WTC11 (cell line): ENCODE results near the gene VARS1. TPM values are rescaled to one million over a fixed set of nuclear protein-coding genes. Genes with fewer than 3 reads are reported as not detected.

ENCODE experiments used
- ATAC-seq: fragments of 200-7000 bp; cut with Tn5 transposase; 2 replicates; pipeline ENCODE4 v1.10.0; 2021; ENCODE audit warnings: mild to moderate bottlenecking, moderate library complexity
- CTCF ChIA-PET: fragments of 300-600 bp; sonication (Branson Sonifier 250); formaldehyde crosslinking; loops from one replicate; lab custom pipeline; 2021; ENCODE audit warnings: antibody characterized with exemption; lab: Charles Lee
- POLR2A ChIA-PET: fragments of 350-600 bp; sonication (Branson Sonifier 250); formaldehyde crosslinking; loops from one replicate; lab custom pipeline; 2021; ENCODE audit warnings: antibody characterized with exemption; lab: Charles Lee
- DNase-seq: peaks from one replicate; pipeline ENCODE4 v3.0.0; 2021; ENCODE audit warnings: low spot score
- H3K27ac Mint-ChIP-seq: 2 replicates; pipeline ENCODE4 v1.8.0; 2021; ENCODE audit warnings: mixed read lengths
- H3K27me3 Mint-ChIP-seq: 2 replicates; pipeline ENCODE4 v1.8.0; 2021; ENCODE audit warnings: low read depth, mild to moderate bottlenecking, moderate library complexity, mixed read lengths
- H3K36me3 Mint-ChIP-seq: 2 replicates; pipeline ENCODE4 v1.8.0; 2021; ENCODE audit warnings: mixed read lengths
- H3K4me1 Mint-ChIP-seq: 2 replicates; pipeline ENCODE4 v1.8.0; 2022; ENCODE audit warnings: mixed read lengths
- H3K4me3 Mint-ChIP-seq: 2 replicates; pipeline ENCODE4 v1.8.0; 2021; ENCODE audit warnings: mild to moderate bottlenecking, moderate library complexity, mixed read lengths
- H3K9me3 Mint-ChIP-seq: 2 replicates; pipeline ENCODE4 v1.8.0; 2021; ENCODE audit warnings: mixed read lengths
- ETV6 ChIP-seq: sonication (generic); formaldehyde crosslinking; IDR thresholded peaks from 2 replicates; pipeline ENCODE4 v1.8.1; 2022; ENCODE audit warnings: mild to moderate bottlenecking, missing genetic modification reagents
- FOXJ3 ChIP-seq: sonication (generic); formaldehyde crosslinking; IDR thresholded peaks from 2 replicates; pipeline ENCODE4 v1.9.0; 2021; ENCODE audit warnings: missing genetic modification reagents, mild to moderate bottlenecking, borderline replicate concordance
- FOXP1 ChIP-seq: sonication (generic); formaldehyde crosslinking; IDR thresholded peaks from 2 replicates; pipeline ENCODE4 v1.8.0; 2022; ENCODE audit warnings: missing genetic modification reagents, mild to moderate bottlenecking, moderate library complexity, borderline replicate concordance
- NFE2L1 ChIP-seq: sonication (generic); formaldehyde crosslinking; IDR thresholded peaks from 2 replicates; pipeline ENCODE4 v1.8.1; 2023; ENCODE audit warnings: missing genetic modification reagents
- RELA ChIP-seq: sonication (generic); formaldehyde crosslinking; IDR thresholded peaks from 2 replicates; pipeline ENCODE4 v1.8.1; 2022; ENCODE audit warnings: missing genetic modification reagents, mild to moderate bottlenecking, borderline replicate concordance
- RORB ChIP-seq: fragments of 250-450 bp; sonication (Bioruptor Pico); IDR thresholded peaks from 2 replicates; pipeline ENCODE4 v1.9.0; 2021; ENCODE audit warnings: mild to moderate bottlenecking
- TEAD4 ChIP-seq: sonication (generic); formaldehyde crosslinking; IDR thresholded peaks from 2 replicates; pipeline ENCODE4 v1.8.0; 2022; ENCODE audit warnings: mild to moderate bottlenecking, missing genetic modification reagents
- TP53 ChIP-seq: sonication (generic); formaldehyde crosslinking; IDR thresholded peaks from 2 replicates; pipeline ENCODE4 v1.8.1; 2023; ENCODE audit warnings: mild to moderate bottlenecking, missing genetic modification reagents
- ZNF219 ChIP-seq: sonication (generic); formaldehyde crosslinking; IDR thresholded peaks from 2 replicates; pipeline ENCODE4 v1.8.0; 2023; ENCODE audit warnings: missing genetic modification reagents, mild to moderate bottlenecking, borderline replicate concordance
- total RNA-seq: library from RNA; stranded (reverse); gene quantifications from 3 replicates; pipeline ENCODE4 v1.2.3, GENCODE V29; 2021
- TF ChIP-seq, protein P1 (sequence below): fragments of 250-450 bp; sonication (Bioruptor Pico); IDR thresholded peaks from 2 replicates; pipeline ENCODE4 v1.9.0; 2021; ENCODE audit warnings: mild to moderate bottlenecking, borderline replicate concordance
- TF ChIP-seq, protein P2 (sequence below): sonication (generic); formaldehyde crosslinking; IDR thresholded peaks from 2 replicates; pipeline ENCODE4 v1.8.1; 2022; ENCODE audit warnings: low read depth, missing genetic modification reagents, borderline replicate concordance
- TF ChIP-seq, protein P3 (sequence below): fragments of 250-450 bp; sonication (Bioruptor Pico); IDR thresholded peaks from 2 replicates; pipeline ENCODE4 v1.9.0; 2021; ENCODE audit warnings: mild to moderate bottlenecking
- TF ChIP-seq, protein P4 (sequence below): sonication (generic); formaldehyde crosslinking; IDR thresholded peaks from 2 replicates; pipeline ENCODE4 v1.8.1; 2023; ENCODE audit warnings: mild to moderate bottlenecking, moderate library complexity, missing genetic modification reagents
- TF ChIP-seq, protein P5 (sequence below): sonication (generic); formaldehyde crosslinking; IDR thresholded peaks from 2 replicates; pipeline ENCODE4 v1.8.1; 2022; ENCODE audit warnings: mild to moderate bottlenecking, moderate library complexity, missing genetic modification reagents
- TF ChIP-seq, protein P6 (sequence below): fragments of 250-450 bp; sonication (Bioruptor Pico); conservative IDR thresholded peaks from 2 replicates; pipeline ENCODE4 v1.9.0; 2021; ENCODE audit warnings: mild to moderate bottlenecking
- TF ChIP-seq, protein P7 (sequence below): sonication (generic); formaldehyde crosslinking; IDR thresholded peaks from 2 replicates; pipeline ENCODE4 v1.8.1; 2022; ENCODE audit warnings: missing genetic modification reagents, borderline replicate concordance
- TF ChIP-seq, protein P8 (sequence below): sonication (generic); formaldehyde crosslinking; IDR thresholded peaks from 2 replicates; pipeline ENCODE4 v1.8.0; 2023; ENCODE audit warnings: missing genetic modification reagents

The VARS1 gene
- total RNA-seq, 1 experiment from 2014 or later: 177 TPM

DNA sequence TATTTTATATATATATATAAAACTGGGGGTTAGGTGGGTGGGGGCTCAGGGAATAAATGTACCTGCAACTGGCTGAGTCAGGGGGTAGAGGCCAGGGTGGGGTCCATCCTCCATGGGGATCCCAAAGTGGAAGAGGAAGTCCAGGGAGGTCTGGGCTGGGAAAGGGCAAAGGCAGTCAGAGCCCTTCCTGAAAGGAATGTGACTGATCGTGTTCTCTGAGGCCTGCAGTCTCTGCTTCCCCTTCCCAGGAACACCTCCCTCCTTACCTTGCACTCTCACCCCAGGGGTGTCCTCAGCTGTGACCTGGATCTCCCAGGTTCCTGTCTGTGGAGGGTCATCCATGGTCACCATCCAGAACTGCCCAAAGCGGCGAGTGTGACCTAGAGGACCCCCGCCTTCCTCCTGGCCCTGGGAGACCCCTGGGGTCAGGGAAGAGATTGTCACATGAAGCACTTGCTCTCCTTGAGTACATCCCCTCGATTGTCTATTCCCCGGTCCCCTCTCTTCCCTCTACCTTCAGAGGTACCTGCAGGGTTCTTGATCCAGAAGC is 28.4 kb downstream of the VARS1 start (continued):
- TF ChIP-seq, protein P1, sequence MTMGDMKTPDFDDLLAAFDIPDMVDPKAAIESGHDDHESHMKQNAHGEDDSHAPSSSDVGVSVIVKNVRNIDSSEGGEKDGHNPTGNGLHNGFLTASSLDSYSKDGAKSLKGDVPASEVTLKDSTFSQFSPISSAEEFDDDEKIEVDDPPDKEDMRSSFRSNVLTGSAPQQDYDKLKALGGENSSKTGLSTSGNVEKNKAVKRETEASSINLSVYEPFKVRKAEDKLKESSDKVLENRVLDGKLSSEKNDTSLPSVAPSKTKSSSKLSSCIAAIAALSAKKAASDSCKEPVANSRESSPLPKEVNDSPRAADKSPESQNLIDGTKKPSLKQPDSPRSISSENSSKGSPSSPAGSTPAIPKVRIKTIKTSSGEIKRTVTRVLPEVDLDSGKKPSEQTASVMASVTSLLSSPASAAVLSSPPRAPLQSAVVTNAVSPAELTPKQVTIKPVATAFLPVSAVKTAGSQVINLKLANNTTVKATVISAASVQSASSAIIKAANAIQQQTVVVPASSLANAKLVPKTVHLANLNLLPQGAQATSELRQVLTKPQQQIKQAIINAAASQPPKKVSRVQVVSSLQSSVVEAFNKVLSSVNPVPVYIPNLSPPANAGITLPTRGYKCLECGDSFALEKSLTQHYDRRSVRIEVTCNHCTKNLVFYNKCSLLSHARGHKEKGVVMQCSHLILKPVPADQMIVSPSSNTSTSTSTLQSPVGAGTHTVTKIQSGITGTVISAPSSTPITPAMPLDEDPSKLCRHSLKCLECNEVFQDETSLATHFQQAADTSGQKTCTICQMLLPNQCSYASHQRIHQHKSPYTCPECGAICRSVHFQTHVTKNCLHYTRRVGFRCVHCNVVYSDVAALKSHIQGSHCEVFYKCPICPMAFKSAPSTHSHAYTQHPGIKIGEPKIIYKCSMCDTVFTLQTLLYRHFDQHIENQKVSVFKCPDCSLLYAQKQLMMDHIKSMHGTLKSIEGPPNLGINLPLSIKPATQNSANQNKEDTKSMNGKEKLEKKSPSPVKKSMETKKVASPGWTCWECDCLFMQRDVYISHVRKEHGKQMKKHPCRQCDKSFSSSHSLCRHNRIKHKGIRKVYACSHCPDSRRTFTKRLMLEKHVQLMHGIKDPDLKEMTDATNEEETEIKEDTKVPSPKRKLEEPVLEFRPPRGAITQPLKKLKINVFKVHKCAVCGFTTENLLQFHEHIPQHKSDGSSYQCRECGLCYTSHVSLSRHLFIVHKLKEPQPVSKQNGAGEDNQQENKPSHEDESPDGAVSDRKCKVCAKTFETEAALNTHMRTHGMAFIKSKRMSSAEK (CRISPR knock-in tag): no peak
- no peak for TF ChIP-seq RORB (CRISPR knock-in tag)
- no peak for TF ChIP-seq FOXP1
- no peak for TF ChIP-seq TP53 (CRISPR knock-in tag)
- no peak for TF ChIP-seq FOXJ3 (CRISPR knock-in tag)
- TF ChIP-seq ETV6 (CRISPR knock-in tag): no peak
- TF ChIP-seq, protein P2, sequence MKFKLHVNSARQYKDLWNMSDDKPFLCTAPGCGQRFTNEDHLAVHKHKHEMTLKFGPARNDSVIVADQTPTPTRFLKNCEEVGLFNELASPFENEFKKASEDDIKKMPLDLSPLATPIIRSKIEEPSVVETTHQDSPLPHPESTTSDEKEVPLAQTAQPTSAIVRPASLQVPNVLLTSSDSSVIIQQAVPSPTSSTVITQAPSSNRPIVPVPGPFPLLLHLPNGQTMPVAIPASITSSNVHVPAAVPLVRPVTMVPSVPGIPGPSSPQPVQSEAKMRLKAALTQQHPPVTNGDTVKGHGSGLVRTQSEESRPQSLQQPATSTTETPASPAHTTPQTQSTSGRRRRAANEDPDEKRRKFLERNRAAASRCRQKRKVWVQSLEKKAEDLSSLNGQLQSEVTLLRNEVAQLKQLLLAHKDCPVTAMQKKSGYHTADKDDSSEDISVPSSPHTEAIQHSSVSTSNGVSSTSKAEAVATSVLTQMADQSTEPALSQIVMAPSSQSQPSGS: no peak

DNA sequence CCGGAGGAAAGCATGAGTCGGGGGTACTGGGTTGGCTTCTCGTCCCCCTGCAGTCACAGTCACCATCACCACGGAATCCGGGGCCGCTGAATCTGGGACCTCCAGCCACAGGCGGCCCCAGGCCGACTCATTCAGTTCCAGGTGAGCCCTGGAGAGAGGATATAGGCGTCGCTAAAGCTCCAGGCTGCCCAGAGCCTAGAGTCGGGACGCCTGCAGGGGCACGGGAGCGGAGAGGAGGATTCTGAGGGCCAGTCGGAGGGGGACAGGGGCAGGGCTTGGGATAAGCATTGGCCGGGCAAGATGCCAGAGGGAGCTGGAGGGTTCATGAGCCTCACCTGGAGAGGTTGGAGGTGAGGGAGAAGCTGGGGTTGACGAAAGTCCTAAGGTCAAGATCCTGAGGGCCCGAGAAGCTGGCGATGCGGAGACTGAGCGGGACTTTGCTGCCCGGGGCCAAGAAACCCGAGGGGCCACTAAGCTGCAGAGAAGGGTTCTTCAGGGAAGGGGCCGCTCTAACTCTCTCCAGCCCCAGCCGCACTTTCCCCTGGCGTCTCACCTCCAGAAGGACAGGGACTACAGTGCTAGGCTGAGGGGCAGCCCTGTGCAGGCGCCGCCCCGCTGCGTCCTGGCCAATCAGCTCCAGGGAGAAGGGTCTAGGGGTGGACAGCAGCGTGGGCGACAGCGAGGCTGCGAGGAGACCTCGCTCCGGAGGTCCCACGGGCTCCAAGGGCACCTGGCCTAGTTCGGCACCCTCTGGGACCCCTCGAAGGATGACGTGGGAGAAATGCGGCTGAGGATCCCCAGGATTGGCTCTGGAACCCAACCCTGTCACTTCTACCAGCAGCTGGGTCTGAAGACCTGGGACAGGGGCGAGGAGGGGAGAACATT is 29.4 kb downstream of the VARS1 start:
- Mint-ChIP-seq H3K27me3 (no peaks in the 10 kb centered on the region; the same call in 1 of the 2 replicates), H3K4me3 (peak overlapping the region; percentile 73), H3K4me1 (peaks cover 23% of the 10 kb centered on the region), H3K9me3 (no peaks in the 10 kb centered on the region), H3K36me3 (peaks cover 13% of the 10 kb centered on the region), H3K27ac (no peak overlapping the region)
- ATAC-seq (peak; percentile 90), DNase-seq (peak; percentile 68)
- ChIA-PET CTCF (interaction anchor here (0.7 to 1.8 kb wide), 25 partner anchors 9 to 322 kb away, joined by 3 to 20 read pairs (median 4); partner anchors contain the start of genes ABHD16A, CLIC1, DDAH2 and LSM2), POLR2A (interaction anchor here (0.9 to 1.5 kb wide), 6 partner anchors 30 to 82 kb away, joined by 3 to 8 read pairs (median 4); partner anchors contain the start of genes CLIC1 and HSPA1B)
- TF ChIP-seq, protein P3, sequence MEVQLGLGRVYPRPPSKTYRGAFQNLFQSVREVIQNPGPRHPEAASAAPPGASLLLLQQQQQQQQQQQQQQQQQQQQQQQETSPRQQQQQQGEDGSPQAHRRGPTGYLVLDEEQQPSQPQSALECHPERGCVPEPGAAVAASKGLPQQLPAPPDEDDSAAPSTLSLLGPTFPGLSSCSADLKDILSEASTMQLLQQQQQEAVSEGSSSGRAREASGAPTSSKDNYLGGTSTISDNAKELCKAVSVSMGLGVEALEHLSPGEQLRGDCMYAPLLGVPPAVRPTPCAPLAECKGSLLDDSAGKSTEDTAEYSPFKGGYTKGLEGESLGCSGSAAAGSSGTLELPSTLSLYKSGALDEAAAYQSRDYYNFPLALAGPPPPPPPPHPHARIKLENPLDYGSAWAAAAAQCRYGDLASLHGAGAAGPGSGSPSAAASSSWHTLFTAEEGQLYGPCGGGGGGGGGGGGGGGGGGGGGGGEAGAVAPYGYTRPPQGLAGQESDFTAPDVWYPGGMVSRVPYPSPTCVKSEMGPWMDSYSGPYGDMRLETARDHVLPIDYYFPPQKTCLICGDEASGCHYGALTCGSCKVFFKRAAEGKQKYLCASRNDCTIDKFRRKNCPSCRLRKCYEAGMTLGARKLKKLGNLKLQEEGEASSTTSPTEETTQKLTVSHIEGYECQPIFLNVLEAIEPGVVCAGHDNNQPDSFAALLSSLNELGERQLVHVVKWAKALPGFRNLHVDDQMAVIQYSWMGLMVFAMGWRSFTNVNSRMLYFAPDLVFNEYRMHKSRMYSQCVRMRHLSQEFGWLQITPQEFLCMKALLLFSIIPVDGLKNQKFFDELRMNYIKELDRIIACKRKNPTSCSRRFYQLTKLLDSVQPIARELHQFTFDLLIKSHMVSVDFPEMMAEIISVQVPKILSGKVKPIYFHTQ (CRISPR knock-in tag): no peak
- TF ChIP-seq NFE2L1 (CRISPR knock-in tag) (no peak), ETV6 (CRISPR knock-in tag) (0 out of 2 replicates have a peak, but pooled peaks have one; percentile 37), ZNF219 (CRISPR knock-in tag) (no peak), RELA (CRISPR knock-in tag) (no peak), RORB (CRISPR knock-in tag) (no peak), TEAD4 (CRISPR knock-in tag) (no peak)
- TF ChIP-seq, protein P4, sequence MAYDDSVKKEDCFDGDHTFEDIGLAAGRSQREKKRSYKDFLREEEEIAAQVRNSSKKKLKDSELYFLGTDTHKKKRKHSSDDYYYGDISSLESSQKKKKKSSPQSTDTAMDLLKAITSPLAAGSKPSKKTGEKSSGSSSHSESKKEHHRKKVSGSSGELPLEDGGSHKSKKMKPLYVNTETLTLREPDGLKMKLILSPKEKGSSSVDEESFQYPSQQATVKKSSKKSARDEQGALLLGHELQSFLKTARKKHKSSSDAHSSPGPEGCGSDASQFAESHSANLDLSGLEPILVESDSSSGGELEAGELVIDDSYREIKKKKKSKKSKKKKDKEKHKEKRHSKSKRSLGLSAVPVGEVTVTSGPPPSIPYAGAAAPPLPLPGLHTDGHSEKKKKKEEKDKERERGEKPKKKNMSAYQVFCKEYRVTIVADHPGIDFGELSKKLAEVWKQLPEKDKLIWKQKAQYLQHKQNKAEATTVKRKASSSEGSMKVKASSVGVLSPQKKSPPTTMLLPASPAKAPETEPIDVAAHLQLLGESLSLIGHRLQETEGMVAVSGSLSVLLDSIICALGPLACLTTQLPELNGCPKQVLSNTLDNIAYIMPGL (CRISPR knock-in tag): no peak
- TF ChIP-seq, protein P5, sequence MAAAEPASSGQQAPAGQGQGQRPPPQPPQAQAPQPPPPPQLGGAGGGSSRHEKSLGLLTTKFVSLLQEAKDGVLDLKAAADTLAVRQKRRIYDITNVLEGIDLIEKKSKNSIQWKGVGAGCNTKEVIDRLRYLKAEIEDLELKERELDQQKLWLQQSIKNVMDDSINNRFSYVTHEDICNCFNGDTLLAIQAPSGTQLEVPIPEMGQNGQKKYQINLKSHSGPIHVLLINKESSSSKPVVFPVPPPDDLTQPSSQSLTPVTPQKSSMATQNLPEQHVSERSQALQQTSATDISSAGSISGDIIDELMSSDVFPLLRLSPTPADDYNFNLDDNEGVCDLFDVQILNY (CRISPR knock-in tag): no peak
- TF ChIP-seq, protein P6, sequence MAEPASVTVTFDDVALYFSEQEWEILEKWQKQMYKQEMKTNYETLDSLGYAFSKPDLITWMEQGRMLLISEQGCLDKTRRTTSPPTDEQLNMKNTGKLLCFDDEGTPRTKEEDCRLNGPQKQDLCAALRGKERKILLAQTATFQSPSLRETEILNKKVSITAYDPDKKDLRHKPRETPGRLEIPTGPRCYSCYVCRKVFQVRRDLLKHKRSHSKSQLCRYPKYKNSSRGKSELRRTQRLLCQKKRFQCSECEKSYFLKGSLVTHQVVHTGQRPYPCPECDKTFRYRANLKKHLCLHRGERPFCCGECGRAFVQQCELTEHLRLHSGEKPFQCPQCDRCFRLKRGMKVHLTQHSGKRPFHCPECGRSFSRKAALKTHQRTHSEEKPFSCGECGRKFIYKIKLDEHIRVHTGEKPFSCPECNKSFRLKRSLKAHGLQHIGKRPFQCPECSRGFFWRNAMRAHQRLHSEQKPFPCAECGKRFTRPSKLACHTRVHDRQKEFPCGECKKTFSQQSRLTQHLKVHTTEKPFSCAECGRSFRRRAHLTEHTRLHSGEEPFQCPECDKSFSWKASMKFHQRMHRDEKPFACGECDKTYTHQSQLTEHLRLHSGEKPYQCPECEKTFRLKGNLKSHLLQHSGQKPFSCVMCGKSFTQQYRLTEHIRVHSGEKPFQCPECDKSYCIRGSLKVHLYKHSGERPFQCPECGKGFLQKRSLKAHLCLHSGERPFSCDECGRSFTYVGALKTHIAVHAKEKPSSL (CRISPR knock-in tag): no peak
- TF ChIP-seq, protein P7, sequence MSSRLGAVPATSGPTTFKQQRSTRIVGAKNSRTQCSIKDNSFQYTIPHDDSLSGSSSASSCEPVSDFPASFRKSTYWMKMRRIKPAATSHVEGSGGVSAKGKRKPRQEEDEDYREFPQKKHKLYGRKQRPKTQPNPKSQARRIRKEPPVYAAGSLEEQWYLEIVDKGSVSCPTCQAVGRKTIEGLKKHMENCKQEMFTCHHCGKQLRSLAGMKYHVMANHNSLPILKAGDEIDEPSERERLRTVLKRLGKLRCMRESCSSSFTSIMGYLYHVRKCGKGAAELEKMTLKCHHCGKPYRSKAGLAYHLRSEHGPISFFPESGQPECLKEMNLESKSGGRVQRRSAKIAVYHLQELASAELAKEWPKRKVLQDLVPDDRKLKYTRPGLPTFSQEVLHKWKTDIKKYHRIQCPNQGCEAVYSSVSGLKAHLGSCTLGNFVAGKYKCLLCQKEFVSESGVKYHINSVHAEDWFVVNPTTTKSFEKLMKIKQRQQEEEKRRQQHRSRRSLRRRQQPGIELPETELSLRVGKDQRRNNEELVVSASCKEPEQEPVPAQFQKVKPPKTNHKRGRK (CRISPR knock-in tag): no peak
- TF ChIP-seq, protein P8, sequence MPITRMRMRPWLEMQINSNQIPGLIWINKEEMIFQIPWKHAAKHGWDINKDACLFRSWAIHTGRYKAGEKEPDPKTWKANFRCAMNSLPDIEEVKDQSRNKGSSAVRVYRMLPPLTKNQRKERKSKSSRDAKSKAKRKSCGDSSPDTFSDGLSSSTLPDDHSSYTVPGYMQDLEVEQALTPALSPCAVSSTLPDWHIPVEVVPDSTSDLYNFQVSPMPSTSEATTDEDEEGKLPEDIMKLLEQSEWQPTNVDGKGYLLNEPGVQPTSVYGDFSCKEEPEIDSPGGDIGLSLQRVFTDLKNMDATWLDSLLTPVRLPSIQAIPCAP (CRISPR knock-in tag): no peak
